ENCODE data around the gene TGFA.
"Not testable (repeated sequence)": the region's sequence is repeated elsewhere in the genome, so short reads cannot be mapped to it uniquely, and the experiment has no call there.

The TGFA gene

GRCh38 chr2:70469435-70469834 lies 84.2 kb downstream of the TGFA start:
- Histone ChIP-seq H3K27ac (no peak overlapping the region), H3K9me3 (no peaks in the 10 kb centered on the region), H3K27me3 (no peaks in the 10 kb centered on the region), H3K4me1 (peaks cover 67% of the 10 kb centered on the region), H3K9ac (no peak overlapping the region), H4K20me1 (no peaks in the 10 kb centered on the region), H3K4me2 (peak overlapping the region; percentile 80), H3K4me3 (no peak overlapping the region), H3K36me3 (no peaks in the 10 kb centered on the region)
- no peak for TF ChIP-seq Cebpa-rat (IDR thresholded peaks at IDR 0.05)

GRCh38 chr2:70468878-70469277 lies 84.7 kb downstream of the TGFA start:
- TF ChIP-seq Cebpa-rat (IDR thresholded peaks at IDR 0.05) = no peak
- Histone ChIP-seq H3K4me3 (no peak overlapping the region), H3K36me3 (no peaks in the 10 kb centered on the region), H4K20me1 (no peaks in the 10 kb centered on the region), H3K4me2 (peak overlapping the region; percentile 80), H3K4me1 (peaks cover 62% of the 10 kb centered on the region), H3K27ac (no peak overlapping the region), H3K27me3 (no peaks in the 10 kb centered on the region), H3K9me3 (no peaks in the 10 kb centered on the region), H3K9ac (no peak overlapping the region)

- no peaks in the 10 kb centered on the region for H3K27me3 ChIP-seq
- H3K9ac ChIP-seq = no peak overlapping the region
- no peaks in the 10 kb centered on the region for H3K9me3 ChIP-seq
- no peaks in the 10 kb centered on the region for H4K20me1 ChIP-seq
- no peaks in the 10 kb centered on the region for H3K36me3 ChIP-seq
- H3K4me2 ChIP-seq = peak overlapping the region; percentile 80
- peaks cover 54% of the 10 kb centered on the region for H3K4me1 ChIP-seq
- H3K4me3 ChIP-seq = no peak overlapping the region
- no peak for TF ChIP-seq Cebpa-rat (IDR thresholded peaks at IDR 0.05)
- no peak overlapping the region for H3K27ac ChIP-seq
Measured at GRCh38 chr2:70467831-70468779, 85.5 kb downstream of the TGFA start.

- no peak for TF ChIP-seq Cebpa-rat (IDR thresholded peaks at IDR 0.05)
- Histone ChIP-seq H3K9ac (no peak overlapping the region), H3K36me3 (no peaks in the 10 kb centered on the region), H4K20me1 (no peaks in the 10 kb centered on the region), H3K4me1 (peaks cover 45% of the 10 kb centered on the region), H3K4me3 (no peak overlapping the region), H3K27ac (no peak overlapping the region), H3K4me2 (no peak overlapping the region), H3K9me3 (no peaks in the 10 kb centered on the region), H3K27me3 (no peaks in the 10 kb centered on the region)
Measured at GRCh38 chr2:70467237-70467636, 86.4 kb downstream of the TGFA start.

GRCh38 chr2:70466647-70467046 lies 87.0 kb downstream of the TGFA start:
- H3K4me1 ChIP-seq = peaks cover 39% of the 10 kb centered on the region
- H3K4me2 ChIP-seq, H3K27me3 ChIP-seq, H4K20me1 ChIP-seq, H3K9ac ChIP-seq, H3K9me3 ChIP-seq, H3K4me3 ChIP-seq, H3K36me3 ChIP-seq, H3K27ac ChIP-seq: not testable (repeated sequence)

- Histone ChIP-seq H3K27ac (no peak overlapping the region), H3K9me3 (no peaks in the 10 kb centered on the region), H3K9ac (no peak overlapping the region), H3K4me1 (peaks cover 13% of the 10 kb centered on the region), H4K20me1 (no peaks in the 10 kb centered on the region), H3K4me2 (no peak overlapping the region), H3K36me3 (no peaks in the 10 kb centered on the region), H3K27me3 (no peaks in the 10 kb centered on the region), H3K4me3 (no peak overlapping the region)
- TF ChIP-seq Cebpa-rat (IDR thresholded peaks at IDR 0.05) = no peak
Measured at GRCh38 chr2:70463997-70464396, 89.6 kb downstream of the TGFA start.

- Histone ChIP-seq H3K27me3 (no peaks in the 10 kb centered on the region), H3K4me3 (no peak overlapping the region), H3K27ac (no peak overlapping the region), H3K4me2 (no peak overlapping the region), H3K4me1 (peaks cover 9% of the 10 kb centered on the region), H4K20me1 (no peaks in the 10 kb centered on the region), H3K9me3 (no peaks in the 10 kb centered on the region), H3K36me3 (no peaks in the 10 kb centered on the region), H3K9ac (no peak overlapping the region)
- no peak for TF ChIP-seq Cebpa-rat (IDR thresholded peaks at IDR 0.05)
Measured at GRCh38 chr2:70463581-70463980, 90.0 kb downstream of the TGFA start.

- Histone ChIP-seq H3K36me3 (no peaks in the 10 kb centered on the region), H3K27me3 (no peaks in the 10 kb centered on the region), H3K27ac (no peak overlapping the region), H3K9me3 (no peaks in the 10 kb centered on the region), H3K9ac (no peak overlapping the region), H4K20me1 (no peaks in the 10 kb centered on the region), H3K4me3 (no peak overlapping the region), H3K4me1 (no peaks in the 10 kb centered on the region), H3K4me2 (no peak overlapping the region)
- no peak for TF ChIP-seq Cebpa-rat (IDR thresholded peaks at IDR 0.05)
Measured at GRCh38 chr2:70461981-70462876, 91.4 kb downstream of the TGFA start.

GRCh38 chr2:70461414-70461813 lies 92.2 kb downstream of the TGFA start:
- Histone ChIP-seq H3K27me3 (no peaks in the 10 kb centered on the region), H3K4me3 (no peak overlapping the region), H3K9me3 (no peaks in the 10 kb centered on the region), H3K36me3 (no peaks in the 10 kb centered on the region), H3K4me2 (no peak overlapping the region), H3K9ac (no peak overlapping the region), H4K20me1 (no peaks in the 10 kb centered on the region), H3K27ac (no peak overlapping the region), H3K4me1 (no peaks in the 10 kb centered on the region)
- no peak for TF ChIP-seq Cebpa-rat (IDR thresholded peaks at IDR 0.05)

GRCh38 chr2:70460333-70460732 lies 93.3 kb downstream of the TGFA start:
- Histone ChIP-seq H3K4me2 (no peak overlapping the region), H3K9ac (no peak overlapping the region), H3K9me3 (no peaks in the 10 kb centered on the region), H4K20me1 (no peaks in the 10 kb centered on the region), H3K36me3 (no peaks in the 10 kb centered on the region), H3K4me3 (no peak overlapping the region), H3K27ac (no peak overlapping the region), H3K27me3 (no peaks in the 10 kb centered on the region), H3K4me1 (peaks cover 7% of the 10 kb centered on the region; the same call in 1 of the 2 replicates)
- no peak for TF ChIP-seq Cebpa-rat (IDR thresholded peaks at IDR 0.05)

All from BLaER1 (cell line).